Loucy (cell line): ENCODE results near the gene SELENOM.

Source experiments
- H2AFZ ChIP-seq: fragments of 200-600 bp; sonication (generic); 2 replicates; pipeline ENCODE4 v1.6.0; 2016; ENCODE audit warnings: antibody characterized with exemption, mild to moderate bottlenecking, low read length, moderate library complexity
- H3F3A ChIP-seq: fragments of 200-600 bp; 2 replicates; pipeline ENCODE4 v1.6.0; 2016; ENCODE audit warnings: antibody characterized with exemption, low read depth, mild to moderate bottlenecking
- H3K27me3 ChIP-seq: fragments of 200-600 bp; sonication (generic); 2 replicates; pipeline ENCODE4 v1.6.1; 2014; ENCODE audit warnings: low read length, mild to moderate bottlenecking; ENCODE audit not compliant: insufficient read depth, poor library complexity, severe bottlenecking
- H3K36me3 ChIP-seq: fragments of 200-600 bp; sonication (generic); 2 replicates; pipeline ENCODE4 v1.6.1; 2016; ENCODE audit warnings: low read length; ENCODE audit not compliant: insufficient read depth
- H3K4me1 ChIP-seq: fragments of 200-600 bp; sonication (generic); 2 replicates; pipeline ENCODE4 v1.5.1; 2014; ENCODE audit warnings: low read length, mild to moderate bottlenecking; ENCODE audit not compliant: insufficient read depth, poor library complexity, severe bottlenecking
- H3K4me2 ChIP-seq: fragments of 200-600 bp; sonication (generic); 2 replicates; pipeline ENCODE4 v1.6.0; 2014; ENCODE audit warnings: antibody characterized with exemption, low read length, low read depth, mild to moderate bottlenecking; ENCODE audit not compliant: poor library complexity, severe bottlenecking
- H3K4me3 ChIP-seq: fragments of 200-600 bp; sonication (generic); 2 replicates; pipeline ENCODE4 v1.5.1; 2014; ENCODE audit warnings: low read length, mild to moderate bottlenecking, mixed read lengths; ENCODE audit not compliant: poor library complexity, severe bottlenecking
- H3K79me2 ChIP-seq: fragments of 200-600 bp; sonication (generic); 2 replicates; pipeline ENCODE4 v1.6.1; 2014; ENCODE audit warnings: low read length; ENCODE audit not compliant: insufficient read depth
- H3K9ac ChIP-seq: fragments of 200-600 bp; sonication (generic); 2 replicates; pipeline ENCODE4 v1.6.0; 2014; ENCODE audit warnings: mild to moderate bottlenecking, low read depth, low read length, moderate library complexity; ENCODE audit not compliant: poor library complexity, severe bottlenecking
- H3K9me2 ChIP-seq: fragments of 200-600 bp; sonication (generic); replicated peaks from 2 replicates; pipeline ENCODE4 v1.6.1; 2016; ENCODE audit warnings: low read depth, low read length, mixed read lengths
- H3K9me3 ChIP-seq: fragments of 200-600 bp; sonication (generic); 2 replicates; pipeline ENCODE4 v1.6.1; 2014; ENCODE audit warnings: mild to moderate bottlenecking, antibody characterized with exemption, low read length, low read depth; ENCODE audit not compliant: insufficient read depth
- H4K20me1 ChIP-seq: fragments of 200-600 bp; sonication (generic); 2 replicates; pipeline ENCODE4 v1.6.0; 2014; ENCODE audit warnings: antibody characterized with exemption, low read length, mild to moderate bottlenecking; ENCODE audit not compliant: insufficient read depth, poor library complexity, severe bottlenecking
- EZH2phosphoT487 ChIP-seq: fragments of 200-600 bp; IDR thresholded peaks from 2 replicates; pipeline ENCODE4 v1.6.1; 2018; ENCODE audit warnings: antibody characterized with exemption, mild to moderate bottlenecking, moderate library complexity, borderline replicate concordance
- TF ChIP-seq, protein P1 (sequence below): fragments of 200-600 bp; sonication (generic); conservative IDR thresholded peaks from 2 replicates; pipeline ENCODE4 v1.5.1; 2014; ENCODE audit warnings: mild to moderate bottlenecking, antibody characterized with exemption, low read length

SELENOM gene

DNA sequence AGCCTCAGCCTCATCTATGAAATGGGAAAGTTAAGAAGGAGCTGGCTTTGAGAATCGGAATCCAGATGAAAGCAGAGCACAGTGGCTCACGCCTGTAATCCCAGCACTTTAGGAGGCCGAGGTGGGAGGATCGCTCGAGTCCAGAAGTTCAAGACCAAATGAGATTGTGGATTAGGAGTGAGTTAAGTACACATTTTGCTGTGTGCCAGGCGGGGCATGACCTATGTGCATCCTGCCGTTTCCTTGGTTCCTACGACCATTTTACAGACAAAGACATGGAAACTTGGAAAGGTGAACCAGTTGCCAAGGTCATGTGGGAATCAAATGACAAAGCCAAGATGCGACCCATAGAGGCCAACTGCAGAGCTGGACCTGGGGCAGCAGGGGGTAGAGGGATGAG, 28.8 kb upstream of the SELENOM start:
- Histone ChIP-seq H3K4me2 (no peak overlapping the region), H3K27me3 (no peaks in the 10 kb centered on the region), H2AFZ (no peak overlapping the region), H3K9me3 (no peaks in the 10 kb centered on the region), H3K4me3 (no peak overlapping the region), H4K20me1 (no peaks in the 10 kb centered on the region), H3K9ac (no peak overlapping the region), H3K9me2 (no peaks in the 10 kb centered on the region), H3K36me3 (no peaks in the 10 kb centered on the region), H3K4me1 (no peaks in the 10 kb centered on the region), H3K79me2 (no peaks in the 10 kb centered on the region), H3F3A (no peaks in the 10 kb centered on the region)
- TF ChIP-seq EZH2phosphoT487: no peak
- TF ChIP-seq, protein P1, sequence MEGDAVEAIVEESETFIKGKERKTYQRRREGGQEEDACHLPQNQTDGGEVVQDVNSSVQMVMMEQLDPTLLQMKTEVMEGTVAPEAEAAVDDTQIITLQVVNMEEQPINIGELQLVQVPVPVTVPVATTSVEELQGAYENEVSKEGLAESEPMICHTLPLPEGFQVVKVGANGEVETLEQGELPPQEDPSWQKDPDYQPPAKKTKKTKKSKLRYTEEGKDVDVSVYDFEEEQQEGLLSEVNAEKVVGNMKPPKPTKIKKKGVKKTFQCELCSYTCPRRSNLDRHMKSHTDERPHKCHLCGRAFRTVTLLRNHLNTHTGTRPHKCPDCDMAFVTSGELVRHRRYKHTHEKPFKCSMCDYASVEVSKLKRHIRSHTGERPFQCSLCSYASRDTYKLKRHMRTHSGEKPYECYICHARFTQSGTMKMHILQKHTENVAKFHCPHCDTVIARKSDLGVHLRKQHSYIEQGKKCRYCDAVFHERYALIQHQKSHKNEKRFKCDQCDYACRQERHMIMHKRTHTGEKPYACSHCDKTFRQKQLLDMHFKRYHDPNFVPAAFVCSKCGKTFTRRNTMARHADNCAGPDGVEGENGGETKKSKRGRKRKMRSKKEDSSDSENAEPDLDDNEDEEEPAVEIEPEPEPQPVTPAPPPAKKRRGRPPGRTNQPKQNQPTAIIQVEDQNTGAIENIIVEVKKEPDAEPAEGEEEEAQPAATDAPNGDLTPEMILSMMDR: no peak

DNA sequence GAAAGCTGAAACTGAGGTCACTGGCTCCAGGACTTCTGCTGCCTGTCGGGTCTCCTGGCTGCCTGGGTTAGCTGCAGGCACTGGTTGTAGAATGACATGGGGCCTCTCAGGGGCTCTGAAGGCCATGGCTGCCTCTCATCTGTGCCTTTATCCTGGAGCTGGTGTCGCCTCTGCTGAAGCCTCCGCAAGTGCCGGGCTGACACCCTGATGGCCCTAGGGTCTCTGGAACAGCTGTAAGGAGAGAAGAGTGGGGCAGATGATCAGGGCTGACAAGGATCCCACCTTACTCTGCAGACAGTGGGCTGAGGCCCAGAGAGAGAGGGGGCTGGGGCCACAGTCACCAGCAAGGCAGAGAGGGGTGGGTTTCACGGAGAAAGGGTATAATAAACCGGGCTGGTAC, 28.3 kb upstream of the SELENOM start:
- Histone ChIP-seq H3K79me2 (no peaks in the 10 kb centered on the region), H3K9me2 (no peaks in the 10 kb centered on the region), H3K9me3 (no peaks in the 10 kb centered on the region), H3F3A (no peaks in the 10 kb centered on the region), H3K4me3 (no peak overlapping the region), H3K9ac (no peak overlapping the region), H3K27me3 (no peaks in the 10 kb centered on the region), H2AFZ (no peak overlapping the region), H4K20me1 (no peaks in the 10 kb centered on the region), H3K4me2 (no peak overlapping the region), H3K4me1 (no peaks in the 10 kb centered on the region), H3K36me3 (no peaks in the 10 kb centered on the region)
- no peak for TF ChIP-seq EZH2phosphoT487
- TF ChIP-seq, protein P1: no peak

DNA sequence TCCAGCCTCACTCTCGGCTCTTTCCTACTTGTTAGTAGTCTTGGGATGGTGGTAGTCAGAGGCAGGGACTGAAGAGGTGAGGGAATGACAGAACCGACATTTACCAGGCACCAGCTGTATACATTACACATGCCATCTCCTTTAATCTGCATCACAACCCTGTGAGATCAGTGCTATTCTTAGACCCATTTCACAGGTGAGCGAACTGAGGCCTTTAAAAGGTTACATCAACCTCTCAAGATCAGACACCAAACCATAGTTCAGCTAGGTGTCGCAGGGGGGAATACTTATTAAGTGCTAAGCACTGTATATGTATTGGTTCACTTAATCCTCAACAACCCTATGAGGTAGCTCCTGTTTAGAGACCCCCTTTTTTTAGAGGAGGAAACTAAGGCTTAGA, 27.3 kb upstream of the SELENOM start:
- Histone ChIP-seq H3K4me1 (no peaks in the 10 kb centered on the region), H3K4me2 (no peak overlapping the region), H3F3A (no peaks in the 10 kb centered on the region), H3K9me2 (no peaks in the 10 kb centered on the region), H3K36me3 (no peaks in the 10 kb centered on the region), H3K27me3 (no peaks in the 10 kb centered on the region), H3K4me3 (no peak overlapping the region), H2AFZ (no peak overlapping the region), H3K9me3 (no peaks in the 10 kb centered on the region), H4K20me1 (no peaks in the 10 kb centered on the region), H3K9ac (no peak overlapping the region), H3K79me2 (no peaks in the 10 kb centered on the region)
- TF ChIP-seq, protein P1: no peak
- TF ChIP-seq EZH2phosphoT487: no peak
